Measurements from ENCODE around the gene NR3C1. TPM values are rescaled to one million over a fixed set of nuclear protein-coding genes. Genes with fewer than 3 reads are reported as not detected.

NR3C1 gene
- total and polyA plus RNA-seq, 2 of the 4 experiments (the other 2 are of a cell fraction), result 13.7 to 77.4 TPM

- CTCF ChIA-PET, result no interaction called here
- POLR2A ChIA-PET (ENCODE audit: unreplicated experiment), result no interaction called here
- no peak overlapping the region for H4K5ac ChIP-seq (ENCODE audit: low read depth, low read length)
Measured at GRCh38 chr5:143271431-143271830, 132.1 kb downstream of the NR3C1 start.

More at GRCh38 chr5:143271431-143271830, 132.1 kb downstream of the NR3C1 start:
- no peaks in the 10 kb centered on the region; the same call in 1 of the 2 replicates for H3K9me3 ChIP-seq (ENCODE audit: control insufficient read depth, insufficient read depth, low read length)
- no peak overlapping the region for H3K27ac ChIP-seq (ENCODE audit: insufficient read depth, low read length)
- dilution Hi-C loops (cut with HindIII; ENCODE audit: low sequenced_read_pairs, unreplicated experiment) (no loop called here), intact Hi-C loops (cut with micrococcal nuclease) (loop anchor here (10.0 kb wide), 1 partner anchor 347 kb away; no protein-coding TSS in a partner anchor), in situ Hi-C loops (cut with MboI; ENCODE audit: low sequenced_read_pairs) (no loop called here)
- H2AK9ac ChIP-seq (replicated peaks; ENCODE audit: low read depth, low read length, poor library complexity), result no peak overlapping the region
- no peaks in the 10 kb centered on the region for H3K4me1 ChIP-seq (ENCODE audit: control insufficient read depth, insufficient read depth, low read length)
- H2BK20ac ChIP-seq (ENCODE audit: low read depth, low read length), result no peak overlapping the region
- H2BK5ac ChIP-seq (ENCODE audit: low read depth, low read length, poor library complexity, severe bottlenecking), result no peak overlapping the region
- H3K27me3 ChIP-seq (ENCODE audit: control insufficient read depth, insufficient read depth, low read length), result no peaks in the 10 kb centered on the region
- no peak overlapping the region for H3K23ac ChIP-seq (ENCODE audit: low read depth, low read length)
- no peak overlapping the region for H2BK120ac ChIP-seq (ENCODE audit: low read depth, low read length)
- no peaks in the 10 kb centered on the region for H3K79me1 ChIP-seq (ENCODE audit: low read depth in 1 of 2, low read length in 2 of 2)
- no peaks in the 10 kb centered on the region for H4K20me1 ChIP-seq (ENCODE audit: insufficient read depth, low read length)
- H3K4ac ChIP-seq (ENCODE audit: low read depth, low read length), result no peak overlapping the region
- BruUV-seq (replicated peaks), result no TSS peak
- H3K9ac ChIP-seq (ENCODE audit: low read depth, low read length), result no peak overlapping the region
- H4K91ac ChIP-seq (ENCODE audit: insufficient read depth, low read depth, low read length), result no peak overlapping the region
- WGBS, 2 experiments (ENCODE audit: extremely low coverage in 2 of 2, insufficient read length in 1 of 2), result no CpG with 5 or more reads among the region's 2 CpGs
- H3K56ac ChIP-seq (ENCODE audit: extremely low read depth, insufficient read depth, low read length), result no peak overlapping the region
- H3K9me1 ChIP-seq (ENCODE audit: insufficient read depth, low read length), result no peaks in the 10 kb centered on the region
- H2AK5ac ChIP-seq (ENCODE audit: low read depth, low read length), result no peak overlapping the region
- ATAC-seq (ENCODE audit: low read depth) (no peak), DNase-seq (no peak)
- no peak overlapping the region for H4K8ac ChIP-seq (ENCODE audit: low read depth in 2 of 2, low read length in 2 of 2)
- H3K36me3 ChIP-seq (ENCODE audit: control insufficient read depth, insufficient read depth, low read length), result no peaks in the 10 kb centered on the region
- no peak overlapping the region for H3K14ac ChIP-seq (replicated peaks; ENCODE audit: low read depth, low read length)
- no peak overlapping the region for H3K4me2 ChIP-seq (ENCODE audit: low read depth, low read length)
- H2AFZ ChIP-seq (replicated peaks; ENCODE audit: low read length, poor library complexity), result no peak overlapping the region
- no peak for TF ChIP-seq RAD21 (IDR thresholded peaks at IDR 0.05; ENCODE audit: low read length)
- no peak for TF ChIP-seq ELK1 (IDR thresholded peaks at IDR 0.05; ENCODE audit: borderline replicate concordance, low read depth, low read length)
- no peak for TF ChIP-seq BHLHE40 (IDR thresholded peaks at IDR 0.05; ENCODE audit: low read depth, low read length)
- TF ChIP-seq RCOR1 (IDR thresholded peaks at IDR 0.05; ENCODE audit: insufficient replicate concordance, low read length), result no peak
- TF ChIP-seq FOS (IDR thresholded peaks at IDR 0.05; ENCODE audit: low read depth, low read length), result no peak
- no peak for TF ChIP-seq MAZ (IDR thresholded peaks at IDR 0.05; ENCODE audit: borderline replicate concordance, low read depth, low read length)
- no peak for TF ChIP-seq RFX5 (IDR thresholded peaks at IDR 0.05; ENCODE audit: low read depth, low read length)
- no peak for TF ChIP-seq POLR2A (IDR thresholded peaks at IDR 0.05; ENCODE audit: low read depth, low read length)
- no peak for TF ChIP-seq SMC3 (IDR thresholded peaks at IDR 0.05; ENCODE audit: low read depth, low read length)
- no peak for TF ChIP-seq MAFK (IDR thresholded peaks at IDR 0.05; ENCODE audit: low read depth, low read length)
- TF ChIP-seq USF2 (IDR thresholded peaks at IDR 0.05; ENCODE audit: low read depth, low read length), result no peak
- no peak for TF ChIP-seq MXI1 (IDR thresholded peaks at IDR 0.05; ENCODE audit: borderline replicate concordance, low read depth, low read length)
- no peak for TF ChIP-seq NFE2L2 (IDR thresholded peaks at IDR 0.05; ENCODE audit: low read depth, low read length)
- no peak for TF ChIP-seq CEBPB (IDR thresholded peaks at IDR 0.05; ENCODE audit: low read depth, low read length)
- TF ChIP-seq CTCF (conservative IDR thresholded peaks at IDR 0.05; ENCODE audit: low read depth, low read length), result no peak
- H3K4me3 ChIP-seq (ENCODE audit: insufficient read depth, low read depth, low read length), result no peak overlapping the region
- H3K18ac ChIP-seq (ENCODE audit: low read depth, low read length), result no peak overlapping the region
- no peak overlapping the region for H2BK15ac ChIP-seq (ENCODE audit: low read depth, low read length)
